HG03520 (cell line): ENCODE data around the gene CSNK1G2.

Experiments used
- ATAC-seq: cut with Tn5 transposase; IDR thresholded peaks from one replicate; pipeline ENCODE4 v1.9.1; 2021; ENCODE audit warnings: mild to moderate bottlenecking, moderate library complexity; ENCODE audit not compliant: unreplicated experiment

The CSNK1G2 gene

GRCh38 chr19:1962674-1963073 lies 21.7 kb downstream of the CSNK1G2 start:
- ATAC-seq, result no peak

DNA sequence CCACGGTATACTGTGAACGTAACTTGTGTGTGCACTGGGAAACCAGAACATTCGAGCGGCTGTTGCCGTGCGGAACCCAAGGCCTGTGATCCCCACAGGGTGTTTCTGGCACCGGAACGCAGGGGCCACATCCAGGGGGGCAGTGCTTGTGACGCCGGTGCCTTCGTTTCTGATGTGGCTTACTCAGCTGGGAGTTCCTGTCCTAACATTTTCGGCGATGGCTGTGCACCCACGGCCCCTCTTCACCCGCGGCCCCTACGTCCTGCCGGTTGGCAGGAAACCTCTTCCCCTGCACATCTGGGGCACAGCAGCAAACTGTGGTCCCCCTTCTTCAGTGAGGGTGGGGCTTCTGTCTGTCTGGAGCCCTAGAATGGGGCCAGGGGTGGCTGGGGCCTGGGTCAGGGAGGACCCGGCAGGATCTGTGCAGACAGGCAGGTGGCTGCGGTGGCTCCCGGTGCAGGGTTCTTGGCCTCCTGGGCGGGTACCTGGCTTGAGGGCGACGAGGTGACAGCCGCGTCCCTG lies 26.2 kb downstream of the CSNK1G2 start:
- no peak for ATAC-seq

GRCh38 chr19:1968279-1969175 lies 27.6 kb downstream of the CSNK1G2 start:
- ATAC-seq, result no peak

GRCh38 chr19:1969176-1970002 lies 28.4 kb downstream of the CSNK1G2 start:
- ATAC-seq, result no peak

GRCh38 chr19:1970003-1970805 lies 29.2 kb downstream of the CSNK1G2 start:
- ATAC-seq, result no peak

GRCh38 chr19:1970806-1971502 lies 30.0 kb downstream of the CSNK1G2 start:
- ATAC-seq, result no peak

- no peak for ATAC-seq
Measured at GRCh38 chr19:1974381-1975161, 33.6 kb downstream of the CSNK1G2 start.

DNA sequence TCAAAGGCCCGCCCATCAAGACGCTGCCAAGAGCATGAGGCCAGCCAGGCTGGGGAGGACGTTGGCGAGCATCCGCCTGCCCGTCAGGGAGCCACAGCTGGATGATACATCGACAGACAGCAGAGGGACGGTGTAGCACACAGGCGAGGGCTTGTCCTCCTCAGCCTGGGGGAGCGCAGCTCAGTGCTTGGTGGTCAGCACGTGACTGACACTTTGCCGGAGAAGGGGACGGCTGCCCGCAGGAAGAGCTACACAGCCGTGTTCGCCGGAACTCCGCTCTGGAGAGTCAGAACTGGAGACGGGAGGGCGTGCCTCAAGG lies 34.1 kb downstream of the CSNK1G2 start:
- ATAC-seq, result no peak

DNA sequence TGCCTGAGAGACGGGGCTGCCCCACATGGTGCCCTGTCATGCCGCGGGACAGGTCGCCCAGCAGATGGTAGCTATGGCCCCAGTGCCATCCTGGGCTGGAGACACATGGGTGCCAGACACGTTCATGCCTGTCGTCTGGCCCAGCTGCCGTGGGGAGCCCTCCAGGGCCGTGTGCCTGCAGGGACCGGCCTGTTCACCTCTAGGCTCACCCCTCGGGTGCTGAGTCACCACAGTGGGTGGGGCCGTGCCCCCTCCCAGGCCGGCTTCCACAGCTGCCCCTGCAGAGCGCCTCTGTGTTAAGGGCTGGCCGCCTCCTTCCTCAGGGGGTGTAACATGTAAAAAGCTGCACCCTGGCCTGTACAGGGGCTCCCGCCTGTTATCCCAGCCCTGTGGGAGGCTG lies 36.1 kb downstream of the CSNK1G2 start:
- ATAC-seq, result no peak

DNA sequence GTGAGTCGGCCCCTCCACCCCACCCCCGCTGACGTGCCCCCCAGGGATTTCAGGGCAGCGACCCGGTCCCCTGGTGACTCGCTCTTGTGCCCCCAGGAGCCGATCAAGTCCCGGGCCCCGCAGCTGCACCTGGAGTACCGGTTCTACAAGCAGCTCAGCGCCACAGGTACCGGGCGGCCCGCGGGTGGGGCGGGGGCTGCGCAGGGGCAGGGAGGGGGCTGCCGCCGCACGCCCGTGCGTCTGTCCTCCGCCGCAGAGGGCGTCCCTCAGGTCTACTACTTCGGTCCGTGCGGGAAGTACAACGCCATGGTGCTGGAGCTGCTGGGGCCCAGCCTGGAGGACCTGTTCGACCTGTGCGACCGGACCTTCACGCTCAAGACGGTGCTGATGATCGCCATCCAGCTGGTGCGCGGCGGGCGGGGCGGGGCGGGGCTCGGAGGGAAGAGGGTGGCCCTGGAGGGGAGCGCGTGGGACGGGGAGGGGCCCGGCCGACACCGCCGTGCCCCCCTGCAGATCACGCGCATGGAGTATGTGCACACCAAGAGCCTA lies 37.4 kb downstream of the CSNK1G2 start:
- ATAC-seq, result no peak

GRCh38 chr19:1979017-1979416 lies 38.0 kb downstream of the CSNK1G2 start:
- no peak for ATAC-seq

DNA sequence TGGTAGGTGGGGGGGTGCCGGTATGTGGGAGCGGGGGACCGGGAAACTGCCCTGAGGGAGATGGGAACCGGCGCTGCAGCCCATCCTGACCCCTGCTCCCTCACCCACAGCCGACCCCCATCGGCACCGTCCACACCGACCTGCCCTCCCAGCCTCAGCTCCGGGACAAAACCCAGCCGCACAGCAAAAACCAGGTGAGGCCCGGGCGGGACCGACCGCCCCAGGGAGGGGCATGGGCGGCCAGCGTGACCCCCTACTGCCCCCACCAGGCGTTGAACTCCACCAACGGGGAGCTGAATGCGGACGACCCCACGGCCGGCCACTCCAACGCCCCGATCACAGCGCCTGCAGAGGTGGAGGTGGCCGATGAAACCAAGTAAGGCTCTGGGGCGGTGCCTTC lies 38.7 kb downstream of the CSNK1G2 start:
- no peak for ATAC-seq

DNA sequence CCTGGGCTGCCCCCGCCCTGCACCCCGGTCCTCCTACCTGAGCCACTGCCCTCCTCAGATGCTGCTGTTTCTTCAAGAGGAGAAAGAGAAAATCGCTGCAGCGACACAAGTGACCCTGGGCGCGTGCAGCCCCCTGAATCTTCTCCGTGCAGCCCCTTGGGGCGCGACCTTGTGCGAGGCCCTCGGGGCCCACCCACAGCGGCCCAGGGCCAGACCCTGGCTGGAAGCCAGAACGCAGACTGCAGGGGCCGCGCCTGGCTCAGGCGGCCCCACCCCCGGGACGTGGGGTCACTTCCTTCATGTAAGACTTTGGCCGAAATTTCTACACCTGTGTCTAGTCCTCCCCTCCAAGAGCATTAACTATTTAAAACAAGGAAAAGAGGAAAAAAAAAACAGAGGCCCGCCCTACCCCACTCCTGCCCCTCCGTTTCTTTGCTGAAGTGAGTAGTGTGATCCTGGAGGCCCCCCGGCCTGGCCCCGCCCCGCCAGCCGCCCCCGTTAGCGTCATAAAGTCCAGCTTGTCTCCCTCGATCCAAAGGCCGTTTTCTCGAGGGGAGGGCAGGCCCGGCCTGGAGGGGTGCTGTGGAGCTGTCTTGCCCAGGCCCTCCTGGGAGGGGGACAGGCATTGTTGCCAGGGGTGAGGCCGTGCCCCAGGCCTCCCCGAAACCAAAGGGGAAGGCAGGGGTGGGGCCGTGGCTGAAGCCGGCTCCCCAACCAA lies 39.3 kb downstream of the CSNK1G2 start:
- no peak for ATAC-seq

GRCh38 chr19:1980809-1981181 lies 39.8 kb downstream of the CSNK1G2 start:
- no peak for ATAC-seq

DNA sequence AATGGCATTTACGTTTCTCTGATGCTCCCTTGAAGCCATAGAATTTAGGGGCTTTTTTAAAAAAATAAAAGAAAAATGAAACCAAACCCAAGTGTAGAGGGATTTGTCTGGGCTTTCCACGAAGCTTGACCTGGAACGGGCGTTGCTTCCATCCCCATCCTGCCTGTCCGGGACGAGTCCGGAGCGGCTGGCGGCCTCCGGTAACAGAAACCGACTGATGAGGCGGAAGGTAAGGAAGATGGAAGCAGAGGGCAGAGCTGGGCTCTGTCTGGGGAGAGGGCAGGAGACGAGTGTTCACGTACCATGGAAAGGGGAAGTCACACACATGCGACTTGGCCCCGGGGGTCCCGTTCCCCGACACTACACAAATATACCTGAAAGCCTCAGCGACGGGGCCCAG lies 40.3 kb downstream of the CSNK1G2 start:
- ATAC-seq, result no peak

DNA sequence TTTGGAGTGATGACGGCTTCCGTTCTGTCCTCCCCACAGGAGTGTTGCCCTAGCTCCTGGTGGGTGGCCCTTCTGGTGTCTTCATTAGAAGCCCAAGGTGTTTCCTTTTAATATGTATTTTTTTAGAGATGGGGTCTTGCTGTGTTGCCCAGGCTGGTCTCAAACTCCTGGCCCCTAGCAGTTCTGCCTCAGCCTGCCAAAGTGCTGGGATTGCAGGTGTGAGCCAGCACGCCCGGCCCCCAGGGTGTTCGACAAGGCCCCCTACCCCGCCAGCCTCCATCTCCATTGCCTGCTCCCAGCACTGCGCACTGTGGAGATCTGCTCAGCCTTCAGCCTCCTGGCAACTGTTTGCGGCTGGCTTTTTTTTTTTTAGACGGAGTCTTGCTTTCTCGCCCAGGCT lies 43.4 kb downstream of the CSNK1G2 start:
- no peak for ATAC-seq

- ATAC-seq, result no peak
Measured at GRCh38 chr19:1985588-1986356, 44.8 kb downstream of the CSNK1G2 start.
